ENCODE results near the gene RNF151. TPM values are rescaled to one million over a fixed set of nuclear protein-coding genes. Genes with fewer than 3 reads are reported as not detected.
A peak's percentile ranks its signal among the peaks of the same experiment; 100 is the strongest.

Gene RNF151
- polyA plus RNA-seq, 2 of the 4 experiments (the other 2 are of a cell fraction): not detected

DNA sequence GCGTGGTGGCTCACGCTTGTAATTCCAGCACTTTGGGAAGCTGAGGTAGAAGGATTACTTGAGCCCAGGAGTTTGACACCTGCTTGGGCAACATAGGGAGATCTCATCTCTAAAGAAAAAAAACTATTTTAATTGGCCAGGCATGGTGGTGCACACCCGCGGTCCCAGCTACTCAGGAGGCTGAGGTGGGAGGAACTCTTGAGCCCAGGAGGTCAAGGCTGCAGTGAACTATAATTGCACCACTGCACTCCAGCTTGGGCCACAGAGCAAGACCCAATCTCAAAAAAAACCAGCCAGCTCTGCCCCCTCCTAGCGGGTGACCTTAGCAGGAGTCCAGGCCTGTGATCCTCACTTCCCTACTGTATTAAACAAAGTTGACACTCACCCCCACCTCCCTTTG is 42.6 kb upstream of the RNF151 start:
- H3K4me3 ChIP-seq: no peak overlapping the region
- H3K4me1 ChIP-seq: peaks cover 49% of the 10 kb centered on the region
- ChIA-PET CTCF (interaction anchor here (0.8 to 2.4 kb wide), 17 partner anchors 9 to 80 kb away, joined by 3 to 15 read pairs (median 5); partner anchors contain the start of genes MEIOB and MSRB1), POLR2A (interaction anchor here (1.6 kb wide), 1 partner anchor 97 kb away, joined by 4 read pairs; the partner anchor contains the start of genes FAHD1 and HAGH)
- no peak; a peak in 1 of 6 replicates for ATAC-seq
- TF ChIP-seq, protein P1, sequence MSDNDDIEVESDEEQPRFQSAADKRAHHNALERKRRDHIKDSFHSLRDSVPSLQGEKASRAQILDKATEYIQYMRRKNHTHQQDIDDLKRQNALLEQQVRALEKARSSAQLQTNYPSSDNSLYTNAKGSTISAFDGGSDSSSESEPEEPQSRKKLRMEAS (IDR thresholded peaks at IDR 0.05): no peak
- no peak for TF ChIP-seq HEYL (CRISPR knock-in tag; IDR thresholded peaks at IDR 0.05)
- no peak for TF ChIP-seq RARB (CRISPR knock-in tag; IDR thresholded peaks at IDR 0.05)
- no peak for TF ChIP-seq EHF (CRISPR knock-in tag; IDR thresholded peaks at IDR 0.05)
- TF ChIP-seq HOXB13 (CRISPR knock-in tag; IDR thresholded peaks at IDR 0.05; ENCODE audit: low read depth): no peak
- no peak for TF ChIP-seq CBX8 (IDR thresholded peaks at IDR 0.05)
- no peak for TF ChIP-seq PBX3 (IDR thresholded peaks at IDR 0.05)
- no peak for TF ChIP-seq EP300 (IDR thresholded peaks at IDR 0.05)
- no peak for TF ChIP-seq JUNB (IDR thresholded peaks at IDR 0.05)
- TF ChIP-seq EHMT2 (IDR thresholded peaks at IDR 0.05; ENCODE audit: low read depth): no peak
- no peak for TF ChIP-seq PHF8 (IDR thresholded peaks at IDR 0.05; ENCODE audit: borderline replicate concordance, low read depth)
- WGBS (ENCODE audit: missing lambda C conversion rate): 69% methylated on average over 4 of the region's 5 CpGs
- no peak for DNase-seq (ENCODE audit: low read depth in 1 of 2, low spot score in 1 of 2)
- FAIRE-seq: no peak
- H3K9me3 ChIP-seq: no peaks in the 10 kb centered on the region
- H3K4me2 ChIP-seq: peak overlapping the region; percentile 70
- H3K27ac ChIP-seq: peak overlapping the region; percentile 76 to 88

DNA sequence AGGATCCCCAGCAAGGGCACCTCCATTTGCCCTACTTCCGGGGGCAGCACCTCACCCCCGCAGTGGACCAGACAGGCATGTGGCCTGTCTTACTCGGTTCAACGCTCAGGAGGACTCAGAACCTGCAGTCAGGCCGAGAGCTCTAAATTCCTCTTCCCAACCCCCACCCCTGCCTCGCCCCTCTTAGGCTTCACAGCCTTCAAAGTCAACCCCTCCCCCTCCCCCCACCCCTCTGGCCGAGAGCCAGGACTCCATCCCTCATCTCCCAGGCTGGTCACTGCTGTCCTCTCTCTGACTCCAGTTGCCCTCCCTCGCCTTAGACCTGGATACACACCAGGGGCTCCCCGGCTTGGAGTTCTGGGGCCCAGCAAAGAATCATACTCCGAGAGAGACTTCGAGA is 40.4 kb upstream of the RNF151 start:
- ChIA-PET CTCF (interaction anchor here (0.9 to 12.9 kb wide), 4 partner anchors 11 to 58 kb away, joined by 3 to 396 read pairs (median 4); partner anchors contain the start of gene MEIOB), POLR2A (interaction anchor here (0.6 to 1.2 kb wide), 2 partner anchors 38 to 52 kb away, joined by 3 to 4 read pairs; partner anchors contain the start of gene RPS2)
- ATAC-seq (no peak), FAIRE-seq (no peak), DNase-seq (ENCODE audit: low read depth in 1 of 2, low spot score in 1 of 2) (no peak)
- H3K4me2 ChIP-seq: no peak overlapping the region
- H3K4me1 ChIP-seq: peaks cover 48% of the 10 kb centered on the region
- TF ChIP-seq SREBF2 (IDR thresholded peaks at IDR 0.05) (no peak), MAFK (IDR thresholded peaks at IDR 0.05; ENCODE audit: partially characterized antibody) (no peak), FOSL2 (IDR thresholded peaks at IDR 0.05) (no peak), FOSL2 (CRISPR knock-in tag; IDR thresholded peaks at IDR 0.05) (no peak), FOXS1 (CRISPR knock-in tag; IDR thresholded peaks at IDR 0.05) (no peak), ZNF302 (CRISPR knock-in tag; IDR thresholded peaks at IDR 0.05) (no peak), FOSB (CRISPR knock-in tag; IDR thresholded peaks at IDR 0.05) (no peak), CBX8 (IDR thresholded peaks at IDR 0.05) (no peak)
- TF ChIP-seq, protein P2, sequence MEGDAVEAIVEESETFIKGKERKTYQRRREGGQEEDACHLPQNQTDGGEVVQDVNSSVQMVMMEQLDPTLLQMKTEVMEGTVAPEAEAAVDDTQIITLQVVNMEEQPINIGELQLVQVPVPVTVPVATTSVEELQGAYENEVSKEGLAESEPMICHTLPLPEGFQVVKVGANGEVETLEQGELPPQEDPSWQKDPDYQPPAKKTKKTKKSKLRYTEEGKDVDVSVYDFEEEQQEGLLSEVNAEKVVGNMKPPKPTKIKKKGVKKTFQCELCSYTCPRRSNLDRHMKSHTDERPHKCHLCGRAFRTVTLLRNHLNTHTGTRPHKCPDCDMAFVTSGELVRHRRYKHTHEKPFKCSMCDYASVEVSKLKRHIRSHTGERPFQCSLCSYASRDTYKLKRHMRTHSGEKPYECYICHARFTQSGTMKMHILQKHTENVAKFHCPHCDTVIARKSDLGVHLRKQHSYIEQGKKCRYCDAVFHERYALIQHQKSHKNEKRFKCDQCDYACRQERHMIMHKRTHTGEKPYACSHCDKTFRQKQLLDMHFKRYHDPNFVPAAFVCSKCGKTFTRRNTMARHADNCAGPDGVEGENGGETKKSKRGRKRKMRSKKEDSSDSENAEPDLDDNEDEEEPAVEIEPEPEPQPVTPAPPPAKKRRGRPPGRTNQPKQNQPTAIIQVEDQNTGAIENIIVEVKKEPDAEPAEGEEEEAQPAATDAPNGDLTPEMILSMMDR (IDR thresholded peaks at IDR 0.05): no peak
- 77% methylated on average over 9 of the region's 11 CpGs for whole genome bisulfite sequencing (ENCODE audit: missing lambda C conversion rate)
- no peaks in the 10 kb centered on the region for H3K9me3 ChIP-seq
- H3K27ac ChIP-seq: peak overlapping the region; percentile 43 to 88; a peak in 5 of 6 replicates
- no peak overlapping the region for H3K4me3 ChIP-seq

DNA sequence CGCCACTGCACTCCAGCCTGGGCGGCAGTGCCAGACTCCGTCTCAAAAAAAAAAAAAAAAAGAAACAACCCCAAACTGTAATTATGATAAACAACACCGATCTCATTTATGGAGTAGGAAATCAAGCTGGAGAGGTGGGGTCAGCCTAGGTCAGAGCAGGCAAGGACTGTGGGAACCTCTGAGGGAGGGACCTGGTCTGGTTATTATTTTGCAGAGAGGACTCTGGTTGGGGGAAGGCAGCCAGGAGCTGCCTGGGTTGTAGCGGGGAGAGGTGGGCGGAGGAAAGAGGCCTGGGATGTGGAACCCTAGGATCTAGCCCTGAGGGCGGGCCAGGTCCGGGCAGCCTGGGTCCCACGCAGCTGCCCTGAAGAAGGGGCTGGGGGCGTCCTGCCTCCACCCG is 37.6 kb upstream of the RNF151 start:
- peak overlapping the region; percentile 98 to 99 for H3K27ac ChIP-seq
- H3K9me3 ChIP-seq: no peaks in the 10 kb centered on the region
- DNase-seq (ENCODE audit: low read depth in 1 of 2, low spot score in 1 of 2) (peak; percentile 73 to 78), ATAC-seq (peak; percentile 77 to 81), FAIRE-seq (no peak)
- peak overlapping the region; percentile 65 for H3K4me3 ChIP-seq
- H3K4me1 ChIP-seq: peaks cover 46% of the 10 kb centered on the region
- POLR2A ChIA-PET: interaction anchor here (0.6 to 1.3 kb wide), 10 partner anchors 9 to 113 kb away, joined by 3 to 11 read pairs (median 3); partner anchors contain the start of gene MSRB1
- whole genome bisulfite sequencing (ENCODE audit: missing lambda C conversion rate): 6% methylated on average over 8 of the region's 11 CpGs
- CTCF ChIA-PET: interaction anchor here (0.6 to 12.9 kb wide), 27 partner anchors 9 to 549 kb away, joined by 3 to 396 read pairs (median 5); partner anchors contain the start of genes MEIOB, MSRB1, NUBP2 and SPSB3
- no peak for TF ChIP-seq BHLHE40 (IDR thresholded peaks at IDR 0.05; ENCODE audit: low read depth, low read length)
- peak overlapping the region; percentile 97 for H3K4me2 ChIP-seq

Measured in A549 (cell line).